GM19463 (cell line): ENCODE measurements around the gene MACC1.

Experiments
- ATAC-seq: cut with Tn5 transposase; IDR thresholded peaks from one replicate; pipeline ENCODE4 v1.9.1; 2021; ENCODE audit warnings: mild to moderate bottlenecking, moderate library complexity; ENCODE audit not compliant: unreplicated experiment

Gene MACC1

DNA sequence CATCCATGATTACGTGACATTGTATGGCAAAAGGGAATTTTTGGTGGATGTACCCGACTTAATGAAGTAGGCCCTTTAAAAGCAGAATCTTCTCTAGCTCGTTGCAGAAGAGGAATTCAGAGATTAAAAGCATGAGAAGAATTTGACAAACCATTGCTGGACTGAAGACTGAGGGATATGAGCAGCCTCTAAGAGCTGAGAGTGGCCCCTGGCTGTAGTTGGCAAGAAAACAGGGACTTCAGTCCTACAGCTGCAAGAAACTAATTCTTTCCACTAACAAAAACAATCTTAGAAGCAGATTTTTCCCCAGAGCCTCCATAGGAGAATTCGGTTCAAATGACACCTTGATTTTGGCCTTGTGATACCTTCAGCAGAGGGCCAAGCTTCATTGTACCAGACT is 34.1 kb downstream of the MACC1 start:
- ATAC-seq: no peak

DNA sequence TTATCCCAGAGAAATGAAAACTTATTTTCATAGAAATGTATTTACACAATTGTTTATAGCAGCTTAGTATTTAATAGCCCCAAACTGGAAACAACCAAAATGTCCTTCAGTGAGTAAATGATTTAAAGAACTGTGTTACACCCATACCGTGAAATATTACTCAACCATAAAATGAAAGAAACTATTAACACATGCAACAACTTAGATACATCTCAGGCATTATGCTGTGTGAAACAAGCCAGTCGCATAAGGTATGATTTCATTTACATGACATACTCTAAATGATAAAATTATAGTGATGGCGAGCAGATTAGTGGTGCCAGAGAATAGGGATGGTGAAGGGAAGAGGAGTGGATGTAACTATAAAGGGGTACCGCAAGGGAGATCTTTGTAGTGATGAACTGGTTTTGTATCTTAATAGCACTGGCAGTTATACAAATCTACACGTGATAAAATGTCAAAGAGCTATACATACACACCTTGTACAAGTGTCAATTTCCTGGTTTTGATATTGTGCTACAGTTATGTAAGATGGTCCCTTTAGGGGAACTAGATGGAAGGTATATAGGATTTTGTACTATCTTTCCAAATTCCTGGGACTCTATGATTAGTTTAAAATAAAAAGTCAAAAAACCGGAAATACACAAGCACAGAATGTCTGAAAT is 40.5 kb downstream of the MACC1 start:
- ATAC-seq: peak; percentile 62

DNA sequence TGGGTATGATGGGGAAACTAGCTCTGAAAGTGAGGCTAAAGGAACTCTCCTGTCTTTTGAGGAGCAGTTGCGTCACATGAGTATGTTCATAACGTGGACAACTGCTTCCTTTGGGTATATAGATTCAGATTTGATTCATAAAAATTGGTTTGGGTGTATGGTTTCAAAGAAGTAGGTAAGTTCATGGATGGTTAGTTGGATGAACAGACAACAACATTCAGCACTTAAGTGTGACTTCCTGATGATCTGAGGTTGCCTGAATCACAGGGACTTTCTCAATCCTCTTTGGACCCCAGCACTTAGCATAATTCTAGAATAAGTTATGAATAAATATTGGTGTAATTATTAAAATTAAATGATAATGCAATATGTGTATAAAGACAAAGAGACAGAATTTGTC is 43.4 kb downstream of the MACC1 start:
- ATAC-seq: no peak

DNA sequence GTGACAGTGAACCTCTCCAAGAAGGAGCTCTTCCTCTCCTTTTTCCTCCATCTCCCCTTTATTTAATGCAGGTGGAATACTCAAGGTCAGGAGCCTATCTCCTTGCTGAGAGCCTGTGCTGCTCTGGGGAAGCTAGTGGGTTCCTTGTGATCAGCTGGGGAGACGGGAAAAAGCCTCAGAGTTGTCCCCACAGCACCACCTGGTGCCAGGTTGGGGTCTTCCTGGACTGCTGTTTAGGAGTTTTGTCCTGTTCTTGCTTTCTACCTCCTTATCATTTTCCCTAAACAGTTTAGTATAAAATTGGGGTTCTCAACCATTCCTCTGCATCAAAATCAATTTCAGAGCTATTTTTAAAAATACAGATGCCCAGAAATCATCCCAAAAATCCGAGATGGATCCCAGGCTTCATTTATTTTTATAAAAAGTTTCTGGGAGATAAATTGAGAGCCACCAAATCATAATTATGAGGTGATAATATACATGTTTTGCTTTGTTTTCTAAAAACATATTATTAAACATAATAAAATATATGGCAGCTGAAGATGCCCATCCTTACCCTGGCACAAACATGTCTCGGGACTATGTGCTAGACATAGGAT is 44.3 kb downstream of the MACC1 start:
- peak; percentile 67 for ATAC-seq

DNA sequence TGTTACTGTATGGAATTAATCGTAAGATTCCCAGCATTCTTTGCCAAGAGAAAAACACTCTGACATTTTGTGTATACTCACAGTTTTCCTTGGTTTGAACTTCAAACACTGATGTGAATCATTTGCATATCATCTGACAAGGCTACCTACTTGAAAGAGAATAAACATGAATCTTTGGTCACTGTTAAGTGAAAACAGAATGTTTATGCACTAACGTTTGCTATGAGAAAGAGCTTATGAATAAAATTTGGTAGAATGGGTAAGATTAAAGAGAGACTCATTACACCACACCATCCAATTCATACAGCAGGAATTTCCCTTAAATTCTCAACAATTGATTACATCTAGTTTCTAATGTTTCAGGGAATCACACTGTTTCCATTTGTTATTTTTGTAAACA is 46.6 kb downstream of the MACC1 start:
- no peak for ATAC-seq

DNA sequence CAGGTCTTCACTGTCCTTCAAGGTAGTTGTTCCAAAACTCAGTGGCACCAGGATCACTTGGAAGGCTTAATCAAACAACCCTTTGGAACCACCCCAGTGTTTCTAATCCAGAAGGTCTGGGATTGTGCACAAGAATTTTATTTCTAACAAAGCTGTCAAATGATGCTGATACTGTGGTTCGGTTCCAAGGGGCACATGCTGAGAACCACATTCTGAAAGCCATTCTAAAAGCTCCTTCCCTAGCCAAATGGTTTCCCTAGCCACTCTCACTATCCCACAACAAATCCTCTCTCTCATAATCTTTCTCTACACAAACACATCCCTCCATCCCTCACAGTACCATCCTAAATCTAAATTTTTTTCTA is 52.1 kb downstream of the MACC1 start:
- ATAC-seq: no peak

DNA sequence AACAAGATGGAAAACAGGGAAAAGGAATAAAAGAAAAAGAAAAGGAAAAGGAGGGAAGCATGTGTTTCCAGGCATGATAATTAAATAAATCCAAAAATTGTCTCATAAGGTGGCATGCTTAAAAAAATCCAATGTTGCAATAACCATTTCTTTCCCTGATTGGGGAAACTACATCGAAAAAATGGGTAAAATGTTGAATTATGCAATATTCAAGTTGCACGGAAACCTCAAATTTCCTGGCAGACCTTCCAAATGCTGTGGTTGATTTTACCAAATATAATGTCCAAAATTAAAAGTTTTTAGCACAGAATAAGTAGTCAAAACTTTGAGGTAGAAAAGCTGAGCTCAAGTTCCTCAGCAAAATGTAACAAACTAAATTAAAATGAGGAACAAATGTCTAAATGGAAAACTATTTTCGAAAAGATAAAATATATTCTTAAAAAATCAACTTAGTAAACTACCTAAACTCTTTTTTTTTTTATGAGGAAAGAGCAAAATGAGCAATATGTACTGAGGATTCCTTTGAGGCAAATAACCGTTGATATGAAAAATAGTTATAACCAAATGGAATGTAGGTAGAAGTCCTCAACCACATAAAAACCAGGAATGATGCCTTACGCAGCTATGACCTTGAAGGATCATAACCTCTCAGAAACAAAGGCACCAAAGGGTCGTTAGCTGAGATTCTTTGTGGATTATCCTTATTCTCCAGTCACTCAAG is 52.6 kb downstream of the MACC1 start:
- no peak for ATAC-seq

DNA sequence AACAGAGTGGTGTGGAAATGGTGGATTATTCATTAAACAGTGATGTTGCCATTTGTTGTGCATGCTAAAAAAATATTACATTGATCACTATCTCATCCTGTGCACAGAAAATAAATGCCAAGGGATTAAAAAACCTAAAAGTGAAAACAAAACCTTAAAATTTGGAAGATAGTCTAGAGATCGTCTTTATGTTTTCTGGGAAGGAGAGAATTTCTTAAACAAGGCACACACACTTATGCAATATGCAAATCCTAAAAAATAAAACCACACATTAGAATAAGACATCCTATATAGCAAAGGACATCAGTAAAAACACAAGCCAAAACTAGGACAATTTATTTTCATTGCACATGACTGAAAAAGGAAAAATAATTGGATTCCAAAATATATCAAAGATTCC is 54.5 kb downstream of the MACC1 start:
- no peak for ATAC-seq

DNA sequence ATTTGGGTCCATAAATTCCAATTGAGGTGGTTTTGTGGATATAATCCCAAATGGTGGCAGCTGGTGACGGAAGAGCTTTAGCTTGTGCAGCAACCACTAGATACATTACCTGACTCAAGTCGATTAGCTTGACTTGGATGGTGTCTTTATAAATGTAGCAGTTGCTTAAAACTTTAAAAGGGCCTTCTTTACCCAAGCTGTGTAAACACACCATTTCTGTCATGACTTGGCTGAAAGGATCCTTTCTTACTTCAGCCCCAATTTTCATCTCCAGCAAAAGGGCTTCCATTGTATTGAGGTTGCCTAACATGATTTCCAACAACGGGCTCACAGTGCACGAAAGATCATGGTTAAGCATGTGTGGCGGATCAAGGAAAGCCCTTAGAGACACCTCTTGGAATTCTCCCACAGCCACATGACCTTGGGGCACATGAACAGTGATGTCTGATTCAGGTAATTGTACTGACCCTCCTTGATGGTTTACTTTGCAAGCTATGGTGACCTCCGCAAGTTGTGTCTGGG is 57.9 kb downstream of the MACC1 start:
- ATAC-seq: no peak

DNA sequence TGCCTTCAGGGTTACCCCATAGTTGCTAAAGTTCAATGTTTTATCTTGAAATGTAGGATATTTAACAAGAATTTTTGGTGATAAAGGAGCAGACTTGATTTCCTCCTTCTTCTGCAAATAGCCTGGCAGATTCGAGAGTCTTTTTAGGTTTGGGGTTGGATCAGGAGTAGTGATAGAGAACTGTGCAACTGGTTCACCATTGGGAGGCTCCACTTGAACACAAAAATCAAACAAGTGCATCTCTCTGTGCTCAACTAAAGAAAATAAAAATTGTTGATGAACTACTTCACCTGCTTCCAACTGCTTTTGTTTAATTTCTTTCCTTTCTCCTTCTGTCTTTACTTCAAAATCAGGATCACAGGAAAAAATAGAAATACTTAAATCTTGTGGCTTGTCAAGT is 58.5 kb downstream of the MACC1 start:
- ATAC-seq: peak; percentile 68

DNA sequence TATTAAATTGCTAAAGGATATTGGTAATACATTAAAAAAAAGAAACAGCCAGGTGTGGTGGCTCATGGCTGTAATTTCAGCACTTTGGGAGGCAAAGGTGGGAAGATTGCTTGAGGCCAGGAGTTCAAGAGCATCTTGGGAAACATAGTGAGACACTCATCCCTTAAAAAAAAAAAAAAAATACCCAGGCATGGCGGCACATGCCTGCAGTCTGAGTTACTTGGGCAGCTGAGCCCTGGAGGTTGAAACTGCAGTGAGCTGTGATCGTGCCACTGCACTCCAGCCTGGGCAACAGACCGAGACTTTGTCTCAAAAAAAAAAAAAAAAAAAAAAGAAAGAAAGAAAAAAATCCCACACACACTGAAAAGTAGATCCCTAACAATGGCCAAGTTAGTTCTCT is 59.7 kb downstream of the MACC1 start:
- no peak for ATAC-seq

DNA sequence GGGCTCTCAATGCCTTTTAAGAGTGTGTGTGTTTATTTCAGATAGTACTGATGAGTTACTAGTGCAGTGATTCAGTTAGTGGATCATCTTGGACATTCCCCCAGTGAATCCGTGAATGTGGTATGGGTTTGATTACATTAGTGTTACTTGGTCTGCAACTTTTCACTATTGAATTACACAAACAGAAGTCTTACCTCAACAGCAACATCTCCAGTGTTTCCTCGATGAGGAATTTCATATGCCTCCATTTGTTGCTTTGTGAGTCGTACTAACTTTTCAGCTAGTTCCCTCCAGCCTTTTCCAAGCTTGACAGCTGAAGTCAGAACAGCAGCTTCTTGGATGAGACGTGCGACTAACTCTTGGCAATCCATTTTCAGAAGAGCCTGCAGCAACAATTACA is 63.2 kb downstream of the MACC1 start:
- ATAC-seq: no peak

DNA sequence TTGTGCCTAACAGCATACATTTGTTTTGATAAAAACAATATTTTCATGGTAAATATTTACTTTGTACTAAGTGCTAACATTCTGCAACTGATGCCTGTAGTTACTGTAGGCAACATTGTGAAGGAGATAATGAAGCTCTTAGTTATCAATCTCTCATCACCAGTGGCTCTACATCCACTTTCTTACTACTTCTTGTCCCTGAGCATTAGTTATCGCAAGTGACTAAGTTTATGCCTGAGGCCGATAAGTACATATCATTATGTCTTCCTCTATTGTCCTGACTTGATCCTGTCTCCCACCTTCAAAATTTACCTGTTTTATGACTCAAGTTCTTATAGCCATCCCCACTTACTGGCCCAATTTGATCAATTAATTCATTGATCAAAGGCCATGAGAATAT is 63.6 kb downstream of the MACC1 start:
- ATAC-seq: no peak

DNA sequence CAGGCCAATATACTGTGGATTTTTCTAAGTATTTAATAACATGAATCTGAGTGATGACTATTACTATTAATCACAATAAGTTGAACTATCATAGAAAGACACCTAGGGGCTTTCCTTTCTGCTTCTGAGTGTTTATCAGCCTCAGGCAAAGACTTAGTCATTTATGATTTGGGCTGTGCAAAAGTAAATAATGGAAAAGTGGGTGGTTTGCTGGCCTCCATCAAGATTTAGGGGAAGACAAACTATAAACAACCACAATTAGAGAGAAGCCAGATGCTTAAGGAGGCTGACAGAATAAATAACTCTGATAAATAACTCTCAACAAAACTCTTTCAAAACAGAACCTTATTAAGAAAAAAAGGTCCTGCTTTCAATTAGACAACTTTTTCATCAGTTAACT is 64.7 kb downstream of the MACC1 start:
- ATAC-seq: no peak

DNA sequence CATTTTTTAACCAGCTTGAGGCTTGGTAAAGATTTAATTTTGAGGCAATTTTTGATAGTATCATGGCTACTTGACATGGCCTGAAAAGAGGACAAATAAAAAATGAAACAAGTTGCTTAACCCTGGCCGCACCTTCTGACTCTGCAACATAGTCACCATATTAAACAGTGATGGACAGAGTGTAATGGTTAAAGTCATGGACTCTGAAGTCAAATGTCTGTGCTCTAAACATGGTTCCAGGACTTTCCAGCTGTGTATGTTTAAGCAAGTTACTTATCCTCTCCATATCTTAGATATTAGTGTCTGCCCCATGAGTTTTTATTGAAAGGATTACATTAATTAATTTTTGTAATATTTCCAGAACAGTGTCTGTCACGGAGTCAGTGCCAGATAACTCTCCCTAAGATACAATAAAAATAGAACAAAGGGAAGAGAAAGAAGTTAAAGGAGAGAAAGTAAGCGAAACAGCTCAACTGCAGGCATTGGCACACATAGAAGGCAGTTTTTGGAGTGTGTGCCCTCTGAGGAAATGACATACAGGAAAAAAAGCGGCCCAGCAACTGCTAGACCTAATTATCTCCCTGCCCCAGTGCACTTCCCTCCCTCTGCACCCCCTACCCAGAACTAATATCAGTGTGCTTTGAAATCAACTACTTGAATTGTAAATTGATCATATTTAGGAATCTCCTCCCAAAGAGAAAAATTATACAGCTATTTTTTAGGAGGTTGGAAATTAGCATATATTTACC is 65.3 kb downstream of the MACC1 start:
- ATAC-seq: no peak

DNA sequence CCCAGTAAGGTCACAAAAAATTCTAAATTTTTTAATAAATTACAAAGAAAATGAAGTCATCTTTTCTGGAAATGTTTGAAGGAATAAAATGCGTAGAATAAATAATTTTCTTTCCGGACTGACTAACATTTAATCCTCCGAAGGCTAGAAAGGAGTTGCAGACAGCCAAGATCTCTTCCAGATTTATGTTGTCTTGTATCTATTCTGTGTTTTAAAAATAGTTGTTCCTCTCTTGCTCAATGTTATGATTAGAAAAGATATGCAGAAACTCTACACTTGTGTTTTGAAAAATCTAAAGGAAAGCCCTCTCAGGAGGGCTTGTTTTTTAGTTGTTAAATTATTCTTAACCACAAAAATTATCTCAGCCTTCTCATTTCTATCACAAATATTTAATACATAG is 70.7 kb downstream of the MACC1 start:
- ATAC-seq: no peak

DNA sequence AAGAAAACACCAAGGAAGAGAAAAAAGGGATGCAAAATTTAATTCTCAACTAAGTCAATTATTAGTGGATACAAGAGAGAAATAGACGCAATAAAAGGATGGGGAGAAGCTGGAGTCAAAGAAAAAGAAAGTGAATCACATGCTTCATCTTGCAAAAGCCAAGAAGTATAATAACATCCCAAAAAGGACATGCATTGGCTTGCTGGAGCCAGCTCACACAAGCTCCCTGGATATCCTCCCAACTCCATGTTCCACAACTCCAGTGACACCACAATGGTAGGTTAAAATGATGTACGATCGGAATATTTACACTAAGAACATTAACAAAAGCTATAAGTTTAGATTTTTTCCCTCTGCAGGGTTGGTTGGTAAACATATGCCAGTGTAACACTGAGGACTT is 72.4 kb downstream of the MACC1 start:
- no peak for ATAC-seq

DNA sequence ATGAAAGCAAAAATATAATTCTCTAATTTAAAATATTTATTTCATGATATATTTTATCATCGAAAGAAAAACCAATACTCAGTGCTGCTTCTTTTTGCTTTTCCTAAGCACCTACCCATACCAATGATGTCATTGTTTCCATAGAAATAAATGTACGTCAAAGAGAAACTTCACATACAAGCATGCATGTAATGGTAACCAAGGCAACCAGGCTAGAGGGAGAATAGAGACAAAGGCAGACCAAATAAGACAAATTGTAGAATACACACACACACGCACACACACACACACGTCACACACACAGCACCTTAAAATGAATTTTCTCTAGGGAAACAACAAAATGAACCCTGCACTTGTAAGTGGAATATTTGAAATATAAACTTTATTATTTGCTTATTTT is 75.5 kb downstream of the MACC1 start:
- ATAC-seq: no peak

DNA sequence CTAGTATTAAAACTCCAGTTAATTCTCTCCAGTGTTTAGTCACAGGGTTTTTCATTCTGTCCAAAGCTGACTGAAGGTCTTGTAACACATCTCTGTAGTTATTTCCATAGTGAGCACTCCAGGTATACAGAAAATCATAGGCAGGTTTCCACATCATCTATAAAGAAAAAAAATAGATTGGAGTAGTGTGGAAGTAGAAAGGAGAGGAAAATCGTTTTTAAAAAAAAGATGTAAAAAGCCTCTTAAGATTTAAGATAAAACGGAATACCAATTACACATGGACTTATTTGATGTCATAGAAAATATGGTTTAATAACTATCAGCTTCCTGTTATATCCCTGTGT is 76.2 kb downstream of the MACC1 start:
- no peak for ATAC-seq

DNA sequence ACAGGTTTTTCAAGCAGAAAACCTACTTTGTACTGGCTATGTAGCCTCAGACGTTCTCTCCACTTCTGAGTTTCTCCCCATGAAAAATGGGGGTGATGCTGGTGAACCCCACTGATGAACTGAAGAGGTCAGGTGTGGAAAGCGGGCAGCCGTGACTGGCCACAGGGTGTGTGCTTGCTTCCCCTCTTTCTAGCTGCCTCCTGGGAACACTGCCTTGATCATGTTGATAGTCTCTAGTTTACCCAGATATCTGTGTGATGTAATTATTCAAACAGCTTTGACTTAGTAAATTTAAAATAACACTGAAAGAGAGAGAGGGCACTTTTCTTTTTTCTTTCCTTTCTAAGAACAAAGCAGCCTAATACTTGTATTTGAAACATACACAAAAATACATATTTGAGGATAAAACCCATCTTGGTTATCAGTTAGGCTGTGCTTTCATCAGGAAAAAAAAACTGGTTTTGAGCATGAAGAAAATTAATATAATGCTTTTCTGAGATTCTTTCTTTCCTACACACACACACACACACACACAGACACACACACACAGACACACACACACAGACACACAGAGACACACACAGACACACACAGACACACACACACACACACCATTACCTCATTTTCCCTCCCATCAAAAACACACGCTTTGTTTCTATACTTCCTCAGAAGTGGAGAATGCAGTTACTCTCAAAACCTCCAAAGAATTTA is 76.7 kb downstream of the MACC1 start:
- no peak for ATAC-seq

DNA sequence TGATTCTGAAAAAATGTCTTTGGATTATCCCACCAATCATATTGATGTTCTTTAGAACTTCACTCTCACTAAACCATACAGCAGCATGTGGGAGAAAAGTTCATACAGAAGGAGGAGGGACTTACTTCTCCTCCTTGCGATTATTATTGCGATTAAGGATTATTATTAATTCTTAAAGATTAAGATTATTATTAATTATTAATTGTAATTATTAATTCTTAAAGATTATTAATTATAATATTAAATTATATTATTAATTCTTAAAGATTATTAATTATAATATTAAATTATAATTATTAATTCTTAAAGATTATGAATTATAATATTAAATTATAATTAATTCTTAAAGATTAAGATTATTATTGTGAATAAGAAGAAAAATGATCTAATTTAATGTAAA is 80.5 kb downstream of the MACC1 start:
- ATAC-seq: no peak
